ENCODE measurements around the gene DLGAP3.

DNA sequence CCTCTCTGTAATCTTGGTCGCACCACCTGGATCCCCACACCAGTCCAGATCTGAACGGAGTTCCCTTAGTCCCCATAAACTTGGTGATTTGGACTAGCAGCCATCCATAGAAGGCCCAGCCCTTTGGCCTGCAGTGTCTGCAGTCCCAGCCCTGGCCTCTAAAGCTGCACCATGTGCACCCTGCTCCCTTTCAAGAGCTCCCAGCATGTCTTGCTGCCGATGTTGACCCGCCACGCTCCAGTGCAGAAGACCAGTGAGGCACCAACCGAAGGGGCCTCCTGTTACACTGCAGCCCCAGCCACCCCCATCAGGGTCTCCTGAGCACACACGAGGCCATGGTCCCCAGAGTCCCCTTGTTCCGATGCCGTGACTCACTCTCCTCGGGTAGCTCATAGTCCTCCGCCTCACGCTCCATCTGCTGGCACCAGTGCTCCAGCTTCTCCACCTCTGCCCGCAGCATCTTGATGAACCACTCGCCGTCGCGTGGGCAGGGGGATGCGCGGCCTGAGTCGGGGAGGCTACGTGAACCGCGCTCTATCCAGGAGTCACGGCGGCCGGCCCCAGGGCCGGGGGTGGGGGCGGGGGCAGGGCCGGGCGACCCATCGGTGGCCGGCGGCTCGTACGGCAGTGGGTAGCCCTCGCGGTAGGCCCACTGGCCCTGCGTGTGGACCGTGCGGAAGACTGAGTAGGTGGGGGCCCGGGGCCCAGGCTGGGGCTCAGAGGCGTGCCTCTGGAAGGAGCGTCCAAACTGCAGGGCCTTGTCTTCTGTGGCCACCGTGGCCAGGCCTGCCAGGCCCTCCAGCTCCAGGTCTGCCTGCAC lies 61.0 kb downstream of the DLGAP3 start:
- TF ChIP-seq POLR2A (IDR thresholded peaks at IDR 0.05; ENCODE audit: low read depth, low read length) (no peak), CTCF (IDR thresholded peaks at IDR 0.05; ENCODE audit: extremely low read depth in 1 of 2, insufficient read depth in 1 of 2, low read depth in 1 of 2, low read length in 2 of 2) (no peak), FOS (IDR thresholded peaks at IDR 0.05; ENCODE audit: borderline replicate concordance, insufficient read depth, low read length) (no peak), EZH2 (IDR thresholded peaks at IDR 0.05; ENCODE audit: borderline replicate concordance, low read depth, low read length, severe bottlenecking) (no peak), MAX (IDR thresholded peaks at IDR 0.05; ENCODE audit: insufficient read depth, insufficient read length) (no peak), POLR2AphosphoS5 (IDR thresholded peaks at IDR 0.05; ENCODE audit: insufficient read depth, low read depth, low read length) (no peak), GATA2 (IDR thresholded peaks at IDR 0.05; ENCODE audit: insufficient read depth, insufficient read length, low read depth, low read length) (no peak)
